Bronchial epithelial cell (primary cell): ENCODE measurements around the gene PXDN. TPM values are rescaled to one million over a fixed set of nuclear protein-coding genes. Genes with fewer than 3 reads are reported as not detected.

Experiments used
- DNase-seq: peaks from one replicate; pipeline ENCODE4 v3.0.0-alpha.2; 2010; ENCODE audit warnings: low read depth
- FAIRE-seq: peaks from 2 replicates; lab custom pipeline; 2011; peaks lifted over from hg19 to GRCh38; lab: Jason Lieb, UNC
- H3K27me3 ChIP-seq: 2 replicates; pipeline ENCODE4 v1.5.1; 2011; ENCODE audit warnings: low read length; ENCODE audit not compliant: control insufficient read depth, insufficient read depth
- H3K36me3 ChIP-seq: 2 replicates; pipeline ENCODE4 v1.5.1; 2011; ENCODE audit warnings: low read length; ENCODE audit not compliant: control insufficient read depth, insufficient read depth
- H3K4me3 ChIP-seq: 2 replicates; pipeline ENCODE4 v1.5.1; 2011; ENCODE audit warnings: mild to moderate bottlenecking, low read depth, low read length, control low read depth
- CTCF ChIP-seq: IDR thresholded peaks from 2 replicates; pipeline ENCODE4 v1.5.1; 2011; ENCODE audit warnings: mild to moderate bottlenecking, moderate library complexity, low read length, control low read depth, inconsistent platforms; ENCODE audit not compliant: insufficient read depth, severe bottlenecking
- total RNA-seq: library from RNA; depleted of rRNA; stranded (reverse); fragments of >200 nt; gene quantifications from 2 replicates; pipeline ENCODE4 v1.2.1, GENCODE V29; 2014

PXDN gene
- total RNA-seq, 1 donor from 2014 or later: 34.0 TPM

- FAIRE-seq (no peak), DNase-seq (no peak)
- H3K36me3 ChIP-seq: no peaks in the 10 kb centered on the region
- no peaks in the 10 kb centered on the region for H3K27me3 ChIP-seq
- no peak overlapping the region for H3K4me3 ChIP-seq
- no peak for TF ChIP-seq CTCF
Measured at GRCh38 chr2:1606046-1606400, 138.3 kb downstream of the PXDN start.

GRCh38 chr2:1605102-1606045 lies 138.9 kb downstream of the PXDN start:
- DNase-seq (no peak), FAIRE-seq (no peak)
- TF ChIP-seq CTCF: no peak
- Histone ChIP-seq H3K27me3 (no peaks in the 10 kb centered on the region), H3K4me3 (no peak overlapping the region), H3K36me3 (no peaks in the 10 kb centered on the region)

- TF ChIP-seq CTCF: no peak
- DNase-seq: no peak
- no peaks in the 10 kb centered on the region for H3K27me3 ChIP-seq
Measured at GRCh38 chr2:1603521-1603920, 140.8 kb downstream of the PXDN start.

GRCh38 chr2:1603059-1603458 lies 141.3 kb downstream of the PXDN start:
- H3K27me3 ChIP-seq: no peaks in the 10 kb centered on the region
- DNase-seq: no peak
- TF ChIP-seq CTCF: no peak
- FAIRE-seq: no peak
- no peak overlapping the region for H3K4me3 ChIP-seq
- no peaks in the 10 kb centered on the region for H3K36me3 ChIP-seq

More at GRCh38 chr2:1603521-1603920, 140.8 kb downstream of the PXDN start:
- FAIRE-seq: no peak
- H3K4me3 ChIP-seq: no peak overlapping the region
- no peaks in the 10 kb centered on the region for H3K36me3 ChIP-seq

GRCh38 chr2:1602278-1603010 lies 141.9 kb downstream of the PXDN start:
- no peaks in the 10 kb centered on the region for H3K36me3 ChIP-seq
- H3K27me3 ChIP-seq: no peaks in the 10 kb centered on the region
- no peak for TF ChIP-seq CTCF
- H3K4me3 ChIP-seq: no peak overlapping the region
- DNase-seq (no peak), FAIRE-seq (no peak)
